Astrocyte (in vitro differentiated cells and primary cell): ENCODE results near the gene TSPAN4. TPM values are rescaled to one million over a fixed set of nuclear protein-coding genes. Genes with fewer than 3 reads are reported as not detected.

Experiments used
- DNase-seq: peaks from one replicate; pipeline ENCODE4 v3.0.0-alpha.2; 2010; ENCODE audit warnings: low read depth
- FAIRE-seq: peaks from 2 replicates; lab custom pipeline; 2011; peaks lifted over from hg19 to GRCh38; lab: Jason Lieb, UNC
- H2AFZ ChIP-seq: 2 replicates; pipeline ENCODE4 v1.6.0; 2012; ENCODE audit warnings: low read depth, low read length, inconsistent platforms
- H3K27ac ChIP-seq: 2 replicates; pipeline ENCODE4 v1.5.1; 2011; ENCODE audit warnings: low read depth, low read length, inconsistent platforms
- H3K27me3 ChIP-seq: 2 replicates; pipeline ENCODE4 v1.6.0; 2011; ENCODE audit warnings: low read length, inconsistent platforms; ENCODE audit not compliant: insufficient read depth
- H3K36me3 ChIP-seq: 2 replicates; pipeline ENCODE4 v1.5.1; 2011; ENCODE audit warnings: low read length, inconsistent platforms; ENCODE audit not compliant: insufficient read depth
- H3K4me1 ChIP-seq: 2 replicates; pipeline ENCODE4 v1.5.1; 2011; ENCODE audit warnings: low read length, inconsistent platforms; ENCODE audit not compliant: insufficient read depth
- H3K4me2 ChIP-seq: 2 replicates; pipeline ENCODE4 v1.6.0; 2012; ENCODE audit warnings: low read length, inconsistent platforms
- H3K4me3 ChIP-seq: 2 replicates; pipeline ENCODE4 v1.5.1; 2011; ENCODE audit warnings: low read depth, mild to moderate bottlenecking, low read length, inconsistent platforms; ENCODE audit not compliant: insufficient read depth
- H3K79me2 ChIP-seq: 2 replicates; pipeline ENCODE4 v1.6.0; 2012; ENCODE audit warnings: mild to moderate bottlenecking, low read length, inconsistent platforms; ENCODE audit not compliant: insufficient read depth
- H3K9ac ChIP-seq: 2 replicates; pipeline ENCODE4 v1.6.0; 2012; ENCODE audit warnings: mild to moderate bottlenecking, low read length, inconsistent platforms
- H3K9me3 ChIP-seq: 2 replicates; pipeline ENCODE4 v1.5.1; 2012; ENCODE audit warnings: low read depth, mild to moderate bottlenecking, low read length, inconsistent platforms; ENCODE audit not compliant: insufficient read depth
- H4K20me1 ChIP-seq: 2 replicates; pipeline ENCODE4 v1.6.0; 2012; ENCODE audit warnings: low read length, inconsistent platforms; ENCODE audit not compliant: insufficient read depth
- H3K27ac Mint-ChIP-seq: one replicate; pipeline ENCODE4 v1.8.0; 2021; ENCODE audit warnings: mild to moderate bottlenecking, mixed read lengths; ENCODE audit not compliant: unreplicated experiment
- H3K27me3 Mint-ChIP-seq: one replicate; pipeline ENCODE4 v1.8.0; 2021; ENCODE audit warnings: low read depth, mixed read lengths; ENCODE audit not compliant: unreplicated experiment
- H3K36me3 Mint-ChIP-seq: one replicate; pipeline ENCODE4 v1.8.0; 2021; ENCODE audit warnings: low read depth, mixed read lengths; ENCODE audit not compliant: unreplicated experiment
- H3K4me1 Mint-ChIP-seq: one replicate; pipeline ENCODE4 v1.8.0; 2021; ENCODE audit warnings: low read depth, mixed read lengths; ENCODE audit not compliant: unreplicated experiment
- H3K4me3 Mint-ChIP-seq: one replicate; pipeline ENCODE4 v1.8.0; 2021; ENCODE audit warnings: mild to moderate bottlenecking, moderate library complexity, mixed read lengths; ENCODE audit not compliant: unreplicated experiment
- H3K9me3 Mint-ChIP-seq: one replicate; pipeline ENCODE4 v1.8.0; 2021; ENCODE audit warnings: mild to moderate bottlenecking, mixed read lengths; ENCODE audit not compliant: unreplicated experiment
- CTCF ChIP-seq: IDR thresholded peaks from 2 replicates; pipeline ENCODE4 v1.5.1; 2011; ENCODE audit warnings: low read depth, mild to moderate bottlenecking, inconsistent platforms, low read length, moderate library complexity; ENCODE audit not compliant: insufficient read depth
- EZH2 ChIP-seq: IDR thresholded peaks from 2 replicates; pipeline ENCODE4 v1.6.1; 2012; ENCODE audit warnings: mild to moderate bottlenecking, low read length, inconsistent platforms; ENCODE audit not compliant: insufficient read depth
- total RNA-seq: library from RNA; stranded (reverse); gene quantifications from 2 replicates; pipeline ENCODE4 v1.2.1, GENCODE V29; 2021

The TSPAN4 gene
- total RNA-seq, 1 donor from 2014 or later, result 69.5 TPM

GRCh38 chr11:829176-829846, 13.3 kb upstream of the TSPAN4 start:
- peaks cover 11% of the 10 kb centered on the region for H3K4me1 Mint-ChIP-seq
- peaks cover 19% of the 10 kb centered on the region for H3K79me2 ChIP-seq
- no peaks in the 10 kb centered on the region for H3K36me3 ChIP-seq
- H3K27me3 ChIP-seq, result no peaks in the 10 kb centered on the region
- no peak overlapping the region for H3K4me3 Mint-ChIP-seq
- no peak for TF ChIP-seq CTCF
- H3K36me3 Mint-ChIP-seq, result peaks cover 2% of the 10 kb centered on the region
- peak overlapping the region; percentile 96 for H3K4me2 ChIP-seq
- H4K20me1 ChIP-seq, result peaks cover 44% of the 10 kb centered on the region
- no peak overlapping the region for H3K27ac Mint-ChIP-seq
- peak overlapping the region; percentile 41 for H3K4me3 ChIP-seq
- no peaks in the 10 kb centered on the region for H3K9me3 Mint-ChIP-seq
- peaks cover 47% of the 10 kb centered on the region for H3K4me1 ChIP-seq
- FAIRE-seq (no peak), DNase-seq (no peak)
- peaks cover 11% of the 10 kb centered on the region for H3K27me3 Mint-ChIP-seq
- no peaks in the 10 kb centered on the region for H3K9me3 ChIP-seq
- peak overlapping the region; percentile 19 for H3K9ac ChIP-seq
- H2AFZ ChIP-seq, result peak overlapping the region; percentile 55
- no peak overlapping the region for H3K27ac ChIP-seq

DNA sequence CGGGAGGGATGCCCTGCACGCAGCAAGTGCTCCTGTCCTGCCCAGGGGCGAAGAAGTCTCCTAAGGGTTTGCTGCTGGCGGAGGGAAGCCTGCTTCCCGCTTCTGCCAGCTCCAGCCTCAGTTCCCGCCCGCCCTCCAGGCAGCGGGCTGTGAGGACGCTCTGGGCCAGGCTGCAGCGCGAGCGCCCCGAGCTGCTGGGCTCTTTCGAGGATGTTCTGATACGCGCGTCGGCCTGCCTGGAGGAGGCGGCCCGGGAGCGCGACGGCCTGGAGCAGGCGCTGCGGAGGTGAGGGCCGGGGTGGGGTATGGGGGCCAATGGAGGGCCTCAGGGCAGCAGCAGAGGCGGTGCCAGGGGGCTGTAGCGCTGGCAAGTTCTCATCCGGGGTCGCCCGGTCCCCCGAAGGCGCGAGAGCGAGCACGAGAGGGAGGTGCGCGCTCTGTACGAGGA, 12.8 kb upstream of the TSPAN4 start:
- no peak overlapping the region for H3K4me3 Mint-ChIP-seq
- Histone ChIP-seq H3K27me3 (no peaks in the 10 kb centered on the region), H3K27ac (no peak overlapping the region), H3K4me1 (peaks cover 53% of the 10 kb centered on the region), H2AFZ (peak overlapping the region; percentile 55), H3K4me3 (peak overlapping the region; percentile 41), H3K79me2 (peaks cover 24% of the 10 kb centered on the region), H3K9me3 (no peaks in the 10 kb centered on the region), H3K9ac (peak overlapping the region; percentile 19), H4K20me1 (peaks cover 46% of the 10 kb centered on the region), H3K4me2 (peak overlapping the region; percentile 96), H3K36me3 (no peaks in the 10 kb centered on the region)
- no peak overlapping the region for H3K27ac Mint-ChIP-seq
- H3K36me3 Mint-ChIP-seq, result peaks cover 2% of the 10 kb centered on the region
- FAIRE-seq (no peak), DNase-seq (no peak)
- peaks cover 11% of the 10 kb centered on the region for H3K4me1 Mint-ChIP-seq
- no peak for TF ChIP-seq EZH2
- no peak for TF ChIP-seq CTCF
- peaks cover 11% of the 10 kb centered on the region for H3K27me3 Mint-ChIP-seq
- no peaks in the 10 kb centered on the region for H3K9me3 Mint-ChIP-seq
